ENCODE results near the gene SLC22A5.

DNA sequence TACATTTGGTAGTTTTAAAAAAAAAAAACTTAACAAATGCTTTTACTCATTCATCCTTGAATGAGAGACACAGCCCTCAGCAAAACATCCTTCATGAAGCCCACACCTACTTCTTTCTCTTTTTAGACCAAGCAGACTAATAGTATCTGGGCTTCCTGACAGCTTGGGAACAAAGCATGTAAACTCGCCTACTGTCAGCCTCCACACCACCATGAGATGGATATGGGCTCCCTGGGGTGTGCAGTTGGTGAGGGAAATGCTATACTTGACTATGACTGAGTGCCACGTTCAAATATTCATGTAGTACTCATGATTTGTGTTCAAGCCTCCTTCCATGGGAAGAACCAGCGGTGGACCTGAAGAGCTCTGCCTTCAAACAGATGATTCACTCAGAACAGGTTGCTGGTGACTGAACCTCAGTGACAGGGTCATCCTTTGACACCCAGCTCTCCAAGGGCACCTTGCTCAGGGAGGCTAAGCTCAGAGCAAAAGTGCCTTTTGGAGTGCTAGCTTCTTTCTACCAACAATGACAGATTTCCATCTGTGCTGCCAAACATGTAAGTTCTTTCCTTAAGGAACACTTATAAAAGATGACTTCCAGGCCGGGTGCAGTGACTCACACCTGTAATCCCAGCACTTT is 36.8 kb downstream of the SLC22A5 start:
- TF ChIP-seq, protein P1, sequence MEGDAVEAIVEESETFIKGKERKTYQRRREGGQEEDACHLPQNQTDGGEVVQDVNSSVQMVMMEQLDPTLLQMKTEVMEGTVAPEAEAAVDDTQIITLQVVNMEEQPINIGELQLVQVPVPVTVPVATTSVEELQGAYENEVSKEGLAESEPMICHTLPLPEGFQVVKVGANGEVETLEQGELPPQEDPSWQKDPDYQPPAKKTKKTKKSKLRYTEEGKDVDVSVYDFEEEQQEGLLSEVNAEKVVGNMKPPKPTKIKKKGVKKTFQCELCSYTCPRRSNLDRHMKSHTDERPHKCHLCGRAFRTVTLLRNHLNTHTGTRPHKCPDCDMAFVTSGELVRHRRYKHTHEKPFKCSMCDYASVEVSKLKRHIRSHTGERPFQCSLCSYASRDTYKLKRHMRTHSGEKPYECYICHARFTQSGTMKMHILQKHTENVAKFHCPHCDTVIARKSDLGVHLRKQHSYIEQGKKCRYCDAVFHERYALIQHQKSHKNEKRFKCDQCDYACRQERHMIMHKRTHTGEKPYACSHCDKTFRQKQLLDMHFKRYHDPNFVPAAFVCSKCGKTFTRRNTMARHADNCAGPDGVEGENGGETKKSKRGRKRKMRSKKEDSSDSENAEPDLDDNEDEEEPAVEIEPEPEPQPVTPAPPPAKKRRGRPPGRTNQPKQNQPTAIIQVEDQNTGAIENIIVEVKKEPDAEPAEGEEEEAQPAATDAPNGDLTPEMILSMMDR (optimal IDR thresholded peaks at IDR 0.05 in 1 of 3, IDR thresholded peaks at IDR 0.05 in 1 of 3, conservative IDR thresholded peaks at IDR 0.05 in 1 of 3; ENCODE audit: extremely low read depth in 1 of 3, insufficient read depth in 2 of 3, low read length in 3 of 3) = no peak
- no peak for TF ChIP-seq EZH2 (IDR thresholded peaks at IDR 0.05; ENCODE audit: low read length)

Measured in keratinocyte (primary cell).